CD4-positive, alpha-beta T cell (primary cell): ENCODE measurements around the gene OPCML. TPM values are rescaled to one million over a fixed set of nuclear protein-coding genes. Genes with fewer than 3 reads are reported as not detected.

Source experiments
- ATAC-seq: fragments of 200-7000 bp; cut with Tn5 transposase; one replicate; pipeline ENCODE4 v1.10.0; 2022; ENCODE audit warnings: mild to moderate bottlenecking; ENCODE audit not compliant: poor library complexity
- CTCF ChIA-PET: fragments of 350-600 bp; sonication (Branson Sonifier 250); formaldehyde crosslinking; loops from one replicate; lab custom pipeline; 2021; ENCODE audit warnings: antibody characterized with exemption, inconsistent platforms; lab: Charles Lee
- POLR2A ChIA-PET: fragments of 350-600 bp; sonication (Branson Sonifier 250); formaldehyde crosslinking; loops from one replicate; lab custom pipeline; 2021; ENCODE audit warnings: antibody characterized with exemption, inconsistent platforms; lab: Charles Lee
- DNase-seq, 14 experiments: peaks; one replicate each; pipeline ENCODE4 v3.0.0-alpha.2; 2013 to 2020; ENCODE audit warnings: mixed read lengths in 2 of 14
- H3K27ac ChIP-seq, 2 donors: one replicate each; pipeline versions ENCODE4 v1.5.1 to v1.7.0; 2013; ENCODE audit warnings: low read length in 2 of 2, low read depth in 1 of 2, mild to moderate bottlenecking in 1 of 2
- H3K27me3 ChIP-seq, 2 experiments: 1 replicate in 1 of 2; 2 replicates in 1 of 2; pipeline versions ENCODE4 v1.6.1 to v1.7.0; 2013; ENCODE audit warnings: low read length in 2 of 2, control low read depth in 1 of 2, mild to moderate bottlenecking in 1 of 2, moderate library complexity in 1 of 2; ENCODE audit not compliant: insufficient read depth in 2 of 2, control insufficient read depth in 1 of 2
- H3K36me3 ChIP-seq: one replicate; pipeline ENCODE4 v1.6.1; 2013; ENCODE audit warnings: low read length, control low read depth; ENCODE audit not compliant: insufficient read depth
- H3K4me1 ChIP-seq: one replicate; pipeline ENCODE4 v1.6.1; 2013; ENCODE audit warnings: low read length, control low read depth; ENCODE audit not compliant: insufficient read depth
- H3K4me3 ChIP-seq: one replicate; pipeline ENCODE4 v1.5.1; 2013; ENCODE audit warnings: mild to moderate bottlenecking, low read length, moderate library complexity
- H3K9me3 ChIP-seq, 2 experiments: 1 replicate in 1 of 2; 2 replicates in 1 of 2; pipeline versions ENCODE4 v1.6.1 to v1.7.0; 2013; ENCODE audit warnings: low read length in 2 of 2, mild to moderate bottlenecking in 2 of 2, control low read depth in 1 of 2, moderate library complexity in 1 of 2; ENCODE audit not compliant: control insufficient read depth in 1 of 2, insufficient read depth in 1 of 2
- H3K27ac Mint-ChIP-seq: one replicate; pipeline ENCODE4 v1.8.0; 2020; ENCODE audit warnings: mixed read lengths
- H3K27me3 Mint-ChIP-seq: one replicate; pipeline ENCODE4 v1.8.0; 2021; ENCODE audit warnings: mixed read lengths
- H3K36me3 Mint-ChIP-seq: one replicate; pipeline ENCODE4 v1.8.0; 2021; ENCODE audit warnings: low read depth, mixed read lengths
- H3K4me1 Mint-ChIP-seq: one replicate; pipeline ENCODE4 v1.8.0; 2021; ENCODE audit warnings: low read depth, mixed read lengths
- H3K4me3 Mint-ChIP-seq: one replicate; pipeline ENCODE4 v1.8.0; 2020; ENCODE audit warnings: mild to moderate bottlenecking, mixed read lengths
- H3K9me3 Mint-ChIP-seq: one replicate; pipeline ENCODE4 v1.8.0; 2020; ENCODE audit warnings: mixed read lengths
- intact Hi-C, 2 experiments: fragments of 100-400 bp; cut with DNase I in 1 of 2; cut with micrococcal nuclease in 1 of 2; formaldehyde crosslinking; loops; one replicate each; pipeline versions ENCODE4 v1.15.1 to v1.9.0; 2023 to 2025; cut with DNase I, micrococcal nuclease
- total RNA-seq, 174 experiments: library from RNA in 2 of 174; stranded (reverse) in 2 of 174; gene quantifications; one replicate each; pipeline ENCODE4 v1.2.3 and lab custom pipeline; 2021 to 2026
- TF ChIP-seq, protein P1 (sequence below): fragments of 200-600 bp; IDR thresholded peaks from one replicate; pipeline ENCODE4 v1.8.0; 2022; ENCODE audit warnings: antibody characterized with exemption, mild to moderate bottlenecking

The OPCML gene
- total RNA-seq, 2 experiments from 2014 or later: not detected

DNA sequence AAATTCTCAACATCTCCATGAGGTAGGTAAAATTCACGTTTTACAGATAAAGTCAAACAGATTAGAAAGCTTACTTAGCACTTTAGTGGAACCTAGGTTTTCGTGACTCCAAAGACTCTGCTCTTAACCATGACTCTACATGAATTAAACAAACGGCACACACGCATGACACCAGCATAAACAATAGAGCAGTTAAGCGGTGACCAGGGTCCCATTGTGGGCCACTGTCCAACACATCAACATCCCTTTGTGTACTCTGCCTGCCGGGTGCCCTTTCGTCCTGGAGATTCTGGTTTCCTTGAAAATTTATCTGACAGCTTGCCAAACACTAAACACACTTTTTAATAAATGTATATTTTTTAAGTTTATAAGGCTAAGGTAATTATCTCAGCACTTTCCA, 941.7 kb downstream of the OPCML start:
- no peaks in the 10 kb centered on the region for H3K9me3 ChIP-seq
- no peak overlapping the region for H3K4me3 ChIP-seq
- no peak overlapping the region for H3K4me3 Mint-ChIP-seq
- H3K36me3 ChIP-seq: no peaks in the 10 kb centered on the region
- intact Hi-C loops: no loop called here
- H3K4me1 ChIP-seq: no peaks in the 10 kb centered on the region
- H3K27ac ChIP-seq: no peak overlapping the region
- ATAC-seq: no peak
- CTCF ChIA-PET: no interaction called here
- no peaks in the 10 kb centered on the region for H3K27me3 Mint-ChIP-seq
- no peaks in the 10 kb centered on the region for H3K4me1 Mint-ChIP-seq
- POLR2A ChIA-PET: no interaction called here
- H3K9me3 Mint-ChIP-seq: peaks cover 2% of the 10 kb centered on the region
- H3K27me3 ChIP-seq: no peaks in the 10 kb centered on the region
- no peak for DNase-seq
- no peaks in the 10 kb centered on the region for H3K36me3 Mint-ChIP-seq
- no peak overlapping the region for H3K27ac Mint-ChIP-seq
- TF ChIP-seq, protein P1, sequence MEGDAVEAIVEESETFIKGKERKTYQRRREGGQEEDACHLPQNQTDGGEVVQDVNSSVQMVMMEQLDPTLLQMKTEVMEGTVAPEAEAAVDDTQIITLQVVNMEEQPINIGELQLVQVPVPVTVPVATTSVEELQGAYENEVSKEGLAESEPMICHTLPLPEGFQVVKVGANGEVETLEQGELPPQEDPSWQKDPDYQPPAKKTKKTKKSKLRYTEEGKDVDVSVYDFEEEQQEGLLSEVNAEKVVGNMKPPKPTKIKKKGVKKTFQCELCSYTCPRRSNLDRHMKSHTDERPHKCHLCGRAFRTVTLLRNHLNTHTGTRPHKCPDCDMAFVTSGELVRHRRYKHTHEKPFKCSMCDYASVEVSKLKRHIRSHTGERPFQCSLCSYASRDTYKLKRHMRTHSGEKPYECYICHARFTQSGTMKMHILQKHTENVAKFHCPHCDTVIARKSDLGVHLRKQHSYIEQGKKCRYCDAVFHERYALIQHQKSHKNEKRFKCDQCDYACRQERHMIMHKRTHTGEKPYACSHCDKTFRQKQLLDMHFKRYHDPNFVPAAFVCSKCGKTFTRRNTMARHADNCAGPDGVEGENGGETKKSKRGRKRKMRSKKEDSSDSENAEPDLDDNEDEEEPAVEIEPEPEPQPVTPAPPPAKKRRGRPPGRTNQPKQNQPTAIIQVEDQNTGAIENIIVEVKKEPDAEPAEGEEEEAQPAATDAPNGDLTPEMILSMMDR: no peak

DNA sequence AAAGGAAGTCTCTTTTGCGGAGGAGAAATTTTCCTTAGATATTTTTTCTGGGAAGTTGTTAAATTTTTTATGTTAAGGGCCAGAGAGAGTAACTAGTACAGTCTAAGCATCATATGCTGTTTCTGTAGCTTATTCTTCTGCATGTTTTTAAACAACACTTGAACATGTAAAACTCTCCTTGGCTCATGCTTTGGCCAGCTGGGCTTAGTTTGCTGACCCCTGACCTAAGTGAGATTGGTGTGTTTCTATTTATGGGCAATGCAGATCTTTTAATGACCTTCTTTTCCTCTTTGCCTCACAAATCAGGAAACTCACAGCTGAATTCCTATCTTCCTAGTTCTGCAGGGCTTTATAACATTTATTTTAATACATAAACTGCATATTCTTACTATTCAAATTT, 942.5 kb downstream of the OPCML start:
- H3K9me3 ChIP-seq: no peaks in the 10 kb centered on the region
- H3K4me1 ChIP-seq: no peaks in the 10 kb centered on the region
- no peak overlapping the region for H3K27ac ChIP-seq
- Mint-ChIP-seq H3K4me3 (no peak overlapping the region), H3K27me3 (no peaks in the 10 kb centered on the region), H3K27ac (no peak overlapping the region), H3K9me3 (peaks cover 2% of the 10 kb centered on the region), H3K36me3 (no peaks in the 10 kb centered on the region), H3K4me1 (no peaks in the 10 kb centered on the region)
- ATAC-seq (no peak), DNase-seq (no peak)
- TF ChIP-seq, protein P1: no peak
- CTCF ChIA-PET: no interaction called here
- intact Hi-C loops: no loop called here
- POLR2A ChIA-PET: no interaction called here
- H3K36me3 ChIP-seq: no peaks in the 10 kb centered on the region
- no peak overlapping the region for H3K4me3 ChIP-seq
- H3K27me3 ChIP-seq: no peaks in the 10 kb centered on the region

DNA sequence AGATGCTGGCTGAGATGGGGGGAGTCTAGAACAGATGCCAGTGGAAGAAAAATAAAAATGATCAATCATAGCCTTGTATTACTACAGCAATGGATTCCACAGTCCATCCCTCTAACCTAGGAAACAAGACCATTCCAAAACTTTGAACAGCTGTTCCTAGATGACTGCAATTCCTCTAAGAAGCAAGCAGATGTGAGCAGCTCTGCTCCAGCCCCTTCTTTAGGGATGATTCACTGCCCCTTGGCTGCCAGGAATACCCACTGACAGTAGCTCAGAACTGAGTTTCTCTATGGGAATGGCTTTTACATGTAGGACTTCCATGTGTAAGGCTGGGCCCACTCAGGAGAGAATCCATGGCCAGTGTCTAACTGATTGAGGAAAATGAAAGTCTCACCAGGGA, 943.9 kb downstream of the OPCML start:
- DNase-seq (no peak), ATAC-seq (no peak)
- Mint-ChIP-seq H3K4me1 (no peaks in the 10 kb centered on the region), H3K27ac (no peak overlapping the region), H3K27me3 (no peaks in the 10 kb centered on the region), H3K36me3 (no peaks in the 10 kb centered on the region), H3K9me3 (peaks cover 2% of the 10 kb centered on the region), H3K4me3 (no peak overlapping the region)
- ChIA-PET POLR2A (no interaction called here), CTCF (no interaction called here)
- H3K36me3 ChIP-seq: no peaks in the 10 kb centered on the region
- H3K27ac ChIP-seq: no peak overlapping the region
- no peaks in the 10 kb centered on the region for H3K9me3 ChIP-seq
- H3K4me3 ChIP-seq: no peak overlapping the region
- intact Hi-C loops: no loop called here
- TF ChIP-seq, protein P1: no peak
- H3K4me1 ChIP-seq: no peaks in the 10 kb centered on the region
- no peaks in the 10 kb centered on the region for H3K27me3 ChIP-seq
